Neural progenitor cell (in vitro differentiated cells): Measurements from ENCODE around the gene GLS. TPM values are rescaled to one million over a fixed set of nuclear protein-coding genes. Genes with fewer than 3 reads are reported as not detected.

Experiments
- DNase-seq: peaks from one replicate; pipeline ENCODE4 v3.0.0-alpha.2; 2016; ENCODE audit warnings: low spot score
- H2AFZ ChIP-seq: fragments of 200-600 bp; sonication (generic); replicated peaks from 2 replicates; pipeline ENCODE4 v1.6.1; 2016; ENCODE audit warnings: antibody characterized with exemption
- H3F3A ChIP-seq: fragments of 200-600 bp; sonication (generic); 2 replicates; pipeline ENCODE4 v1.6.1; 2016; ENCODE audit warnings: antibody characterized with exemption, low read depth
- H3K27ac ChIP-seq: fragments of 200-600 bp; sonication (generic); 2 replicates; pipeline ENCODE4 v1.5.1; 2016; ENCODE audit warnings: mild to moderate bottlenecking
- H3K27me3 ChIP-seq: fragments of 200-600 bp; sonication (generic); 2 replicates; pipeline ENCODE4 v1.6.1; 2016; ENCODE audit warnings: mild to moderate bottlenecking, moderate library complexity
- H3K36me3 ChIP-seq: fragments of 200-600 bp; sonication (generic); 2 replicates; pipeline ENCODE4 v1.5.1; 2016
- H3K4me1 ChIP-seq: fragments of 200-600 bp; sonication (generic); 2 replicates; pipeline ENCODE4 v1.6.1; 2016; ENCODE audit warnings: mixed run types
- H3K4me2 ChIP-seq: fragments of 200-600 bp; sonication (generic); 2 replicates; pipeline ENCODE4 v1.6.1; 2016
- H3K4me3 ChIP-seq: fragments of 200-600 bp; sonication (generic); 2 replicates; pipeline ENCODE4 v1.5.1; 2016
- H3K79me2 ChIP-seq: fragments of 200-600 bp; sonication (generic); 2 replicates; pipeline ENCODE4 v1.6.1; 2016; ENCODE audit warnings: low read depth
- H3K9ac ChIP-seq: fragments of 200-600 bp; sonication (generic); 2 replicates; pipeline ENCODE4 v1.6.1; 2016
- H3K9me3 ChIP-seq: fragments of 200-600 bp; sonication (generic); 2 replicates; pipeline ENCODE4 v1.5.1; 2016; ENCODE audit warnings: low read depth
- H4K20me1 ChIP-seq: fragments of 200-600 bp; sonication (generic); 2 replicates; pipeline ENCODE4 v1.6.1; 2016; ENCODE audit warnings: low read depth
- H3K27ac Mint-ChIP-seq: 3 replicates; pipeline ENCODE4 v1.8.0; 2021; ENCODE audit warnings: mixed read lengths
- H3K27me3 Mint-ChIP-seq: 2 replicates; pipeline ENCODE4 v1.8.0; 2022; ENCODE audit warnings: low read depth, mild to moderate bottlenecking, inconsistent platforms, moderate library complexity, mixed read lengths; ENCODE audit not compliant: insufficient read depth
- H3K36me3 Mint-ChIP-seq: 3 replicates; pipeline ENCODE4 v1.8.0; 2021; ENCODE audit warnings: mixed read lengths
- H3K4me1 Mint-ChIP-seq: 3 replicates; pipeline ENCODE4 v1.8.0; 2021; ENCODE audit warnings: mixed read lengths
- H3K4me3 Mint-ChIP-seq: 3 replicates; pipeline ENCODE4 v1.8.0; 2021; ENCODE audit warnings: mild to moderate bottlenecking, moderate library complexity, mixed read lengths
- H3K9me3 Mint-ChIP-seq: 3 replicates; pipeline ENCODE4 v1.8.0; 2020; ENCODE audit warnings: mixed read lengths
- EZH2 ChIP-seq: fragments of 200-600 bp; sonication (generic); IDR thresholded peaks from 2 replicates; pipeline ENCODE4 v1.6.1; 2017; ENCODE audit warnings: antibody characterized with exemption, mild to moderate bottlenecking, moderate library complexity
- EZH2phosphoT487 ChIP-seq: fragments of 200-600 bp; sonication (generic); IDR thresholded peaks from 2 replicates; pipeline ENCODE4 v1.6.1; 2017; ENCODE audit warnings: antibody characterized with exemption
- total RNA-seq: library from RNA; depleted of rRNA; stranded (reverse); fragments of >200 nt; gene quantifications from 2 replicates; pipeline ENCODE4 v1.2.3, GENCODE V29; 2015; ENCODE audit warnings: low replicate concordance
- TF ChIP-seq, protein P1 (sequence below): fragments of 200-600 bp; sonication (generic); IDR thresholded peaks from 2 replicates; pipeline ENCODE4 v1.5.1; 2017; ENCODE audit warnings: antibody characterized with exemption, mild to moderate bottlenecking

GLS gene
- total RNA-seq, 1 donor from 2014 or later = 54.0 TPM

DNA sequence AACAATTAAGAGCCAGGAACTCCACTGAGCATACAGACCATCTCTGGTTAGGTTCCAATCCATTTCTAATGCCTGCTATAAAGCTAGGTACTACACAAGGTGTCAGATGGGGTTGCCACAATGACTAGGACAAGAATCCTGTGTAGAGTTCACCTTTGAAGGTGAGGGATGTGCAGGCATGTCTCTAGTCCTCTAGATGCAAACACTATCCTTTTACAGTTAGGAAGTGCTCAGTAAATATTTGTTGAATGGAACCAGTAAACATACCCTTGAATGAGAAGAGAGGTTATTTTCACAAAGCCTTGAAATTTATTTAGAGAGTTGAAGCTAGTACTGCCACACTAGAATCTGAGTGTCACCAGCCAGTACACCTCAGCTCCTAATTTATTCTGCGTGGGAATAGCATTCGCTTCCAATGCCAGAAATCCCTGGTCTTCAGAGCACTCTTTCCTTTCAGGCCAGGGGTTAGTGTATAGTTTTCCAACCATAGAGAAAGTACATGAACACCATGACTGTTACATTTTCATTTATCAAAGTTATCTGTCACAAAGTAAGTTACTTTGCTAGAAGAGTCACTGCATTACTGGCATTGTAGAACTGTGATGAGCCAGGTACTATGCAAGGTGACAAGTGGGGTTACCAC, 85.1 kb downstream of the GLS start:
- no peak for DNase-seq
- H3K27ac Mint-ChIP-seq = no peak overlapping the region
- Histone ChIP-seq H3K79me2 (no peaks in the 10 kb centered on the region), H3K4me2 (no peak overlapping the region), H3K4me3 (no peak overlapping the region), H3K27ac (no peak overlapping the region), H3K9ac (no peak overlapping the region), H3K9me3 (no peaks in the 10 kb centered on the region), H3K27me3 (no peaks in the 10 kb centered on the region), H3F3A (no peaks in the 10 kb centered on the region), H3K4me1 (no peaks in the 10 kb centered on the region), H4K20me1 (no peaks in the 10 kb centered on the region), H3K36me3 (no peaks in the 10 kb centered on the region), H2AFZ (no peak overlapping the region)
- H3K4me3 Mint-ChIP-seq = no peak overlapping the region
- no peaks in the 10 kb centered on the region for H3K27me3 Mint-ChIP-seq
- H3K36me3 Mint-ChIP-seq = peaks cover 17% of the 10 kb centered on the region
- no peaks in the 10 kb centered on the region for H3K9me3 Mint-ChIP-seq
- TF ChIP-seq, protein P1, sequence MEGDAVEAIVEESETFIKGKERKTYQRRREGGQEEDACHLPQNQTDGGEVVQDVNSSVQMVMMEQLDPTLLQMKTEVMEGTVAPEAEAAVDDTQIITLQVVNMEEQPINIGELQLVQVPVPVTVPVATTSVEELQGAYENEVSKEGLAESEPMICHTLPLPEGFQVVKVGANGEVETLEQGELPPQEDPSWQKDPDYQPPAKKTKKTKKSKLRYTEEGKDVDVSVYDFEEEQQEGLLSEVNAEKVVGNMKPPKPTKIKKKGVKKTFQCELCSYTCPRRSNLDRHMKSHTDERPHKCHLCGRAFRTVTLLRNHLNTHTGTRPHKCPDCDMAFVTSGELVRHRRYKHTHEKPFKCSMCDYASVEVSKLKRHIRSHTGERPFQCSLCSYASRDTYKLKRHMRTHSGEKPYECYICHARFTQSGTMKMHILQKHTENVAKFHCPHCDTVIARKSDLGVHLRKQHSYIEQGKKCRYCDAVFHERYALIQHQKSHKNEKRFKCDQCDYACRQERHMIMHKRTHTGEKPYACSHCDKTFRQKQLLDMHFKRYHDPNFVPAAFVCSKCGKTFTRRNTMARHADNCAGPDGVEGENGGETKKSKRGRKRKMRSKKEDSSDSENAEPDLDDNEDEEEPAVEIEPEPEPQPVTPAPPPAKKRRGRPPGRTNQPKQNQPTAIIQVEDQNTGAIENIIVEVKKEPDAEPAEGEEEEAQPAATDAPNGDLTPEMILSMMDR = no peak
- TF ChIP-seq EZH2 = no peak
- TF ChIP-seq EZH2phosphoT487 = no peak
- no peaks in the 10 kb centered on the region for H3K4me1 Mint-ChIP-seq

GRCh38 chr2:190968522-190968921, 87.9 kb downstream of the GLS start:
- Mint-ChIP-seq H3K36me3 (peaks cover 16% of the 10 kb centered on the region), H3K9me3 (no peaks in the 10 kb centered on the region), H3K4me1 (no peaks in the 10 kb centered on the region), H3K4me3 (no peak overlapping the region), H3K27ac (no peak overlapping the region), H3K27me3 (no peaks in the 10 kb centered on the region)
- Histone ChIP-seq H3K79me2 (no peaks in the 10 kb centered on the region), H3K4me1 (no peaks in the 10 kb centered on the region), H3K27me3 (no peaks in the 10 kb centered on the region), H3K9me3 (no peaks in the 10 kb centered on the region), H3K27ac (no peak overlapping the region), H3K36me3 (no peaks in the 10 kb centered on the region), H4K20me1 (no peaks in the 10 kb centered on the region), H3K4me2 (no peak overlapping the region), H3F3A (no peaks in the 10 kb centered on the region), H3K9ac (no peak overlapping the region), H3K4me3 (no peak overlapping the region), H2AFZ (no peak overlapping the region)
- no peak for DNase-seq
- TF ChIP-seq EZH2 = no peak
- TF ChIP-seq, protein P1 = no peak
- TF ChIP-seq EZH2phosphoT487 = no peak

DNA sequence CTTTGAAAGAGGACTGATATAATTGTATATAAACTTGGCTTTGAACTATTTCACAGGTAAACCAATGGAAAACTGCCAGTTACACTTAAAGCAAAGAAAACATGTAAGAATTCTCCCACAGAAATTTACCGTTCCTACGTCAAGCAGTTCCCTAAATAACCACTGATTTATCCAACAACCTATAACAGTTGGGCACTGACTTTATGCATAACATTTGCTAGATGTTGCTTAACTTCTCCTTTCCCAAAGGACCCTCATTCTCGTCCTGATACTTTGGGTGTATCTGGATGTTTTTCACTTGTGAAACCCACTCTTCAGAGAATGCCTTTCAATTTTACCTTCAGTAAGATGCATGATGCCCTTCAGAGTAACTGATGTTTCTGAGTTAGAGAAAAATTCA, 89.5 kb downstream of the GLS start:
- H3K9me3 Mint-ChIP-seq = no peaks in the 10 kb centered on the region
- no peaks in the 10 kb centered on the region for H3F3A ChIP-seq
- H3K27ac Mint-ChIP-seq = no peak overlapping the region
- H3K4me1 Mint-ChIP-seq = no peaks in the 10 kb centered on the region
- H3K79me2 ChIP-seq = no peaks in the 10 kb centered on the region
- no peak for TF ChIP-seq EZH2phosphoT487
- no peak for TF ChIP-seq EZH2
- TF ChIP-seq, protein P1 = no peak
- no peaks in the 10 kb centered on the region for H3K27me3 Mint-ChIP-seq
- H3K4me3 ChIP-seq = no peak overlapping the region
- no peak overlapping the region for H3K9ac ChIP-seq
- no peaks in the 10 kb centered on the region for H3K36me3 ChIP-seq
- H3K4me3 Mint-ChIP-seq = no peak overlapping the region
- H3K9me3 ChIP-seq = no peaks in the 10 kb centered on the region
- no peak for DNase-seq
- H4K20me1 ChIP-seq = no peaks in the 10 kb centered on the region
- H2AFZ ChIP-seq = no peak overlapping the region
- H3K27me3 ChIP-seq = no peaks in the 10 kb centered on the region
- H3K4me2 ChIP-seq = no peak overlapping the region
- no peak overlapping the region for H3K27ac ChIP-seq
- H3K4me1 ChIP-seq = no peaks in the 10 kb centered on the region
- peaks cover 27% of the 10 kb centered on the region for H3K36me3 Mint-ChIP-seq
